ENCODE measurements around the gene ZNHIT1. TPM values are rescaled to one million over a fixed set of nuclear protein-coding genes. Genes with fewer than 3 reads are reported as not detected.
"Not testable (repeated sequence)": the region's sequence is repeated elsewhere in the genome, so short reads cannot be mapped to it uniquely, and the experiment has no call there.

The ZNHIT1 gene
- total and polyA plus RNA-seq, 11 donors = 47.0 to 156 (median 61.0) TPM

- no peak for TF ChIP-seq POLR2A (IDR thresholded peaks at IDR 0.05)
- no peak for TF ChIP-seq CTCF (IDR thresholded peaks at IDR 0.05)
- no peaks in the 10 kb centered on the region for H3K4me1 ChIP-seq
- H3K27ac ChIP-seq = no peak overlapping the region
- no peak overlapping the region for H3K4me3 ChIP-seq
- no peak for DNase-seq
- ATAC-seq = no peak
- H3K27me3 ChIP-seq = no peaks in the 10 kb centered on the region
- WGBS, 4 donors = 44 to 70% (median 57%) methylated on average over 7 of the region's 7 CpGs
- H3K36me3 ChIP-seq = no peaks in the 10 kb centered on the region
- intact Hi-C loops (cut with DNase I) = no loop called here
- H3K9me3 ChIP-seq = no peaks in the 10 kb centered on the region
Measured at GRCh38 chr7:101258243-101258731, 40.3 kb downstream of the ZNHIT1 start.

- not testable (repeated sequence) for H3K4me3 ChIP-seq, H3K4me1 ChIP-seq, H3K9me3 ChIP-seq, H3K27me3 ChIP-seq, H3K36me3 ChIP-seq
- intact Hi-C loops (cut with DNase I) = loop anchor here in 1 of 10 donors (2.0 kb wide), 1 partner anchor 17 kb away; no protein-coding TSS in a partner anchor
- ATAC-seq (peak; percentile 85 to 97 (median 90)), DNase-seq (peak in 3 of 5 donors; percentile 32 to 70 (median 49))
- 36 to 47% (median 43%) methylated on average over 6 of the region's 6 CpGs for WGBS, 4 donors
- peak overlapping the region in 1 of 12 donors; percentile 53 for H3K27ac ChIP-seq
Measured at GRCh38 chr7:101264102-101264706, 46.2 kb downstream of the ZNHIT1 start.

GRCh38 chr7:101265622-101266516 lies 47.9 kb downstream of the ZNHIT1 start:
- 61 to 67% (median 65%) methylated on average over 17 of the region's 17 CpGs for WGBS, 4 donors
- H3K4me1 ChIP-seq = peaks cover 0 to 5% (median 0%) of the 10 kb centered on the region in 12 donors
- no peak for TF ChIP-seq CTCF (IDR thresholded peaks at IDR 0.05)
- no peak for TF ChIP-seq POLR2A (IDR thresholded peaks at IDR 0.05)
- ATAC-seq (no peak), DNase-seq (no peak)
- H3K36me3 ChIP-seq = no peaks in the 10 kb centered on the region
- H3K4me3 ChIP-seq = no peak overlapping the region
- H3K9me3 ChIP-seq = no peaks in the 10 kb centered on the region
- no peak overlapping the region for H3K27ac ChIP-seq
- intact Hi-C loops (cut with DNase I) = loop anchor here in 1 of 10 donors (2.0 kb wide), 1 partner anchor 15 kb away; no protein-coding TSS in a partner anchor
- peaks cover 0 to 5% (median 0%) of the 10 kb centered on the region in 9 donors for H3K27me3 ChIP-seq

- ATAC-seq = no peak
- Histone ChIP-seq H3K27me3 (peaks cover 0 to 5% (median 0%) of the 10 kb centered on the region in 9 donors), H3K4me3 (no peak overlapping the region), H3K36me3 (no peaks in the 10 kb centered on the region), H3K4me1 (no peaks in the 10 kb centered on the region), H3K27ac (no peak overlapping the region), H3K9me3 (no peaks in the 10 kb centered on the region)
- no peak for DNase-seq
- 89 to 91% (median 89%) methylated on average over 21 of the region's 21 CpGs for WGBS, 4 donors
- TF ChIP-seq POLR2A (IDR thresholded peaks at IDR 0.05) = no peak
- no peak for TF ChIP-seq CTCF (IDR thresholded peaks at IDR 0.05)
- intact Hi-C loops (cut with DNase I) = loop anchor here in 1 of 10 donors (10.0 kb wide), 1 partner anchor 375 kb away; the partner anchor contains the start of gene ACHE
Measured at GRCh38 chr7:101269664-101270063, 51.7 kb downstream of the ZNHIT1 start.
